Mesothelial cell of epicardium (in vitro differentiated cells): Measurements from ENCODE around the gene TRIM24. TPM values are rescaled to one million over a fixed set of nuclear protein-coding genes. Genes with fewer than 3 reads are reported as not detected.
A peak's percentile ranks its signal among the peaks of the same experiment; 100 is the strongest.
"Not testable (repeated sequence)": the region's sequence is repeated elsewhere in the genome, so short reads cannot be mapped to it uniquely, and the experiment has no call there.

Experiments used
- DNase-seq, 2 experiments: peaks; one replicate each; pipeline ENCODE4 v3.0.0; 2021; ENCODE audit warnings: low spot score in 2 of 2; ENCODE audit not compliant: unreplicated experiment in 2 of 2
- H3K27ac Mint-ChIP-seq: 2 replicates; pipeline ENCODE4 v1.8.0; 2021; ENCODE audit warnings: mixed read lengths
- H3K27me3 Mint-ChIP-seq: 2 replicates; pipeline ENCODE4 v1.8.0; 2021; ENCODE audit warnings: low read depth, mixed read lengths
- H3K36me3 Mint-ChIP-seq: 2 replicates; pipeline ENCODE4 v1.8.0; 2021; ENCODE audit warnings: mixed read lengths
- H3K4me1 Mint-ChIP-seq: 2 replicates; pipeline ENCODE4 v1.8.0; 2021; ENCODE audit warnings: mixed read lengths
- H3K4me3 Mint-ChIP-seq: 2 replicates; pipeline ENCODE4 v1.8.0; 2021; ENCODE audit warnings: mild to moderate bottlenecking, moderate library complexity, mixed read lengths
- H3K9me3 Mint-ChIP-seq: 2 replicates; pipeline ENCODE4 v1.8.0; 2021; ENCODE audit warnings: mixed read lengths
- total RNA-seq: library from RNA; stranded (reverse); gene quantifications from 3 replicates; pipeline ENCODE4 v1.2.1, GENCODE V29; 2021
- TF ChIP-seq, protein P1 (sequence below): fragments of 200-600 bp; sonication (generic); IDR thresholded peaks from one replicate; pipeline ENCODE4 v1.5.0; 2021; ENCODE audit warnings: antibody characterized with exemption; ENCODE audit not compliant: unreplicated experiment

Gene TRIM24
- total RNA-seq, 1 donor from 2014 or later: 86.6 TPM

DNA sequence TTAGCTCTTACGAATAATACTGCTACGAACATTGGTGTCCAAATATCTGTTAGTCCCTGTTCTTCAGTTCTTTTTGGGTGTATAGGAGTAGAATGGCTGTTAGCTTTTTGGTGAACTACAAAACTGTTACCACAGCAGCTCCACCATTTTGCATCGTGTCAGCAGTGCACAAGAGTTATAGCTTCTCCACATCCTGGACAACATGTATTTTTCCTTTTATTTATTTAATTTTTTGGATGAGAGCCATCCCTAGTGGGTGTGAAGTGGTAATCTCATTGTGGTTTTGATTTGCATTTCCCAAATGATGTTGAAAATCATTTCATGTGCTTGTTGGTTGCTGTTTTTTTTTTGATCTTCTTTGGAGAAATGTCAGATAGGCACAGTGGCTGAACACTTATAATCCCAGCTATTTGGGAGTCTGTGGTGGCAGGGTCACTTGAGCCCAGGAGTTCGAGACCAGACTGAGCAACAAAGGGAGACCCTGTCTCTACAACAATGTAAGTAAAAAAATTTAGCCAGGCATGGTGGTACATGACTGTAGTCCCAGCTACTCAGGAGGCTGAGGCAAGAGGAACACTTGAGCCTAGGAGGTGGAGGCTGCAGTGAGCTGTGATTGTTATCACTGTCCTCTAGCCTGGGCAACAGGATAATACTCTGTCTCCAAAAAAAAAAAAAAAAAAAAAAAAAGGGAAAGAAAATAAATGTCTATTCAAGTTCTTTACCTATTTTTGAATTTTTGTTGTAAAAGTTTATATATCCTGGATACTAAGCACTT, 31.7 kb downstream of the TRIM24 start:
- peak overlapping the region; percentile 7 for H3K27ac Mint-ChIP-seq

DNA sequence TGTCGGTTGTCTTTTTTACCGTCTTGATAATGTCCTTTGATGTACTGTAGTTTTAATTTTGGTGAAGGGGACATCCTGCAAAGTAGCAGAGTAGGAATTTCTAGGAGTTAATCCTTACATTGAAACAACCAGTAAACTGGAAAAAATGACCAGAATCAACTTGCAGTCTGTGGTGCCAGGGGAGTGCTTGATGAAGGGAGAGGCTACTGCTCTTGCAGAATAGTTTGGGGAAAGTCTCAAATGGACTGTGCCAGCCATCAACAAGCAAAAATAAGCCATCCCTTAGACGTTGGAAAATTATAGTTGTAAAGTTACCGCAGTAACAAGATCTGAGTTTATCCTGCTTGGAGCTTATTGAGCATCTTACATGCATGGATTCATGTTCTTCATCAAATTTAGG, 32.4 kb downstream of the TRIM24 start:
- Mint-ChIP-seq H3K4me1 (peaks cover 15% of the 10 kb centered on the region), H3K36me3 (peaks cover 57% of the 10 kb centered on the region), H3K9me3 (peaks cover 34% of the 10 kb centered on the region), H3K27ac (peak overlapping the region; percentile 7), H3K27me3 (no peaks in the 10 kb centered on the region), H3K4me3 (no peak overlapping the region)
- TF ChIP-seq, protein P1, sequence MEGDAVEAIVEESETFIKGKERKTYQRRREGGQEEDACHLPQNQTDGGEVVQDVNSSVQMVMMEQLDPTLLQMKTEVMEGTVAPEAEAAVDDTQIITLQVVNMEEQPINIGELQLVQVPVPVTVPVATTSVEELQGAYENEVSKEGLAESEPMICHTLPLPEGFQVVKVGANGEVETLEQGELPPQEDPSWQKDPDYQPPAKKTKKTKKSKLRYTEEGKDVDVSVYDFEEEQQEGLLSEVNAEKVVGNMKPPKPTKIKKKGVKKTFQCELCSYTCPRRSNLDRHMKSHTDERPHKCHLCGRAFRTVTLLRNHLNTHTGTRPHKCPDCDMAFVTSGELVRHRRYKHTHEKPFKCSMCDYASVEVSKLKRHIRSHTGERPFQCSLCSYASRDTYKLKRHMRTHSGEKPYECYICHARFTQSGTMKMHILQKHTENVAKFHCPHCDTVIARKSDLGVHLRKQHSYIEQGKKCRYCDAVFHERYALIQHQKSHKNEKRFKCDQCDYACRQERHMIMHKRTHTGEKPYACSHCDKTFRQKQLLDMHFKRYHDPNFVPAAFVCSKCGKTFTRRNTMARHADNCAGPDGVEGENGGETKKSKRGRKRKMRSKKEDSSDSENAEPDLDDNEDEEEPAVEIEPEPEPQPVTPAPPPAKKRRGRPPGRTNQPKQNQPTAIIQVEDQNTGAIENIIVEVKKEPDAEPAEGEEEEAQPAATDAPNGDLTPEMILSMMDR: no peak
- DNase-seq: no peak

More for the DNA sequence above, 31.7 kb downstream of the TRIM24 start:
- Mint-ChIP-seq H3K36me3 (peaks cover 57% of the 10 kb centered on the region), H3K9me3 (peaks cover 32% of the 10 kb centered on the region), H3K27me3 (no peaks in the 10 kb centered on the region), H3K4me3 (no peak overlapping the region), H3K4me1 (peaks cover 15% of the 10 kb centered on the region)
- TF ChIP-seq, protein P1: no peak
- DNase-seq: no peak

DNA sequence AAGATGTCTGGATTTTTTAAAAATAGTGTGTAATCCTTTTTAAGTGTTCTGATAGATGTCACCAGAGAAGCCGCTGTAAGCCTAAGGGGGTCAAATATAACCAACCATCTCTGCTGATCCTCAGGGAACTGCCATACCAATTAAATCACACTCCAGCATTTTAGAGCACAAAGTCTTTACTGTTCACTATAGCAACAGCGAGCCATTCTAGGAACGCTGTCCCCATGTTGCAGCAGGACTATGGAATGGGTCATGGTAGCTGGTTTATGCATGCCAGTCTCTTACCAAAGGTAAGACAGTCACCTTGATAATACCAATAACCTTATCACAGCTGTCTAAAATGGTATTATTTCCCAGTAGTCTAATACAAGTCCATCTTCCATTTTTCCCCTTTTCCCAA, 33.5 kb downstream of the TRIM24 start:
- DNase-seq: no peak
- Mint-ChIP-seq H3K36me3 (peaks cover 48% of the 10 kb centered on the region), H3K4me1 (peaks cover 15% of the 10 kb centered on the region), H3K4me3 (no peak overlapping the region), H3K27me3 (no peaks in the 10 kb centered on the region), H3K9me3 (peaks cover 24% of the 10 kb centered on the region), H3K27ac (peak overlapping the region; percentile 79)
- TF ChIP-seq, protein P1: no peak

DNA sequence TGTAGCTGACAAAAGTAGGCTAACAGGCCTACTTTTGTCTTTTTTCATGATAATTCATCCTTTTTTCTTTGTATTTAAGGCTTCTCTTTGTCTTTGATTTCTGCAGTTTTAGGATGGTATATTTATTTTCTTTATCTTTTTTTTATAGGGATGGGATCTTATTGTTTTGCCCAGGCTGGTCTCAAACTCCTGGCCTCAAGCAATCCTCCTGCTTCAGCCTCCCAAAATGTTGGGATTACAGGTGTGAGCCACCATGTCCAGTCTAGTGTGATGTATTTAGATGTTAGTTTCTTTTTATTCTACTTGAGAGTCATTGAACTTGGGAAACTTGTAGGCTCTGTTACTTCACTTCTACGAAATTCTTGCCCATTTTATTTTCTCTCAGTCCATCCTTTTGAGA, 35.4 kb downstream of the TRIM24 start:
- Mint-ChIP-seq H3K9me3 (peaks cover 9% of the 10 kb centered on the region), H3K27me3 (no peaks in the 10 kb centered on the region), H3K36me3 (peaks cover 45% of the 10 kb centered on the region), H3K27ac (peak overlapping the region; percentile 59), H3K4me3 (no peak overlapping the region), H3K4me1 (peaks cover 15% of the 10 kb centered on the region)
- DNase-seq: no peak
- TF ChIP-seq, protein P1: no peak

DNA sequence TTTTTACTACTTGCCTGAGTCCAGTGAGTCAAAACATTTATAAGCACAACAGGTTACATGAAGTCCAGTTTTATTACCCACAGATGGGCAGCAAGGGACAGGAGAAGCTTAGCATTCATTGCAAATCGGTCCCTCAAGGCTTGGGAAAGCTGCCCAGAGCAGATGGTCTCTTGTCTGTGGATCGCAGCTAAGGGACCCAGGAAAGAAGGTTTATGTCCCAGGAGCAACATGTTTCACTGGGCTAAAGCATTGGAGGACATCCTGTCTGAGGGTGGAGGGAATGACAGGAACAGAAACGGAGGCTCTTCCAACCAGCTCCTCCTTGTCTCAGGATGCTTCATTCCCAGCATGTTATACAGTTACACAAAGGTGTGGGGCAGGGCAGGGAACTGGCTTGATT, 39.3 kb downstream of the TRIM24 start:
- Mint-ChIP-seq H3K4me1 (peaks cover 14% of the 10 kb centered on the region), H3K9me3 (peaks cover 4% of the 10 kb centered on the region), H3K27me3 (no peaks in the 10 kb centered on the region), H3K27ac (no peak overlapping the region), H3K4me3 (no peak overlapping the region), H3K36me3 (peaks cover 35% of the 10 kb centered on the region)
- TF ChIP-seq, protein P1: no peak
- no peak for DNase-seq

DNA sequence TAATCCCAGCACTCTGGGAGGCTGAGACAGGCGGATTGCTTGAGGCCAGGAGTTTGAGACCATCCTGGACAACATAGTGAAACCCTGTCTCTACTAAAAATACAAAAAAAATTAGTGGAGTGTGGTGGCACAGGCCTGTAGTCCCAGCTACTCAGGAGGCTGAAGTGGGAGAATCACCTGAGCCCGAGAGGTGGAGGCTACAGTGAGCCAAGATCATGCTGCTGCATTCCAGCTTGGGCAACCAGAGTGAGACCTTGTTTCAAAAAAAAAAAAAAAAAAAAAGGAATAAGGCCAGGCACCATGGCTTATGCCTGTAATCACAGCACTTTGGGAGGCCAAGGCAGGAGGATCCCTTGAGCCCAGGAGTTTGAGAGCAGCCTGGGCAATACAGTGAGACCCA, 40.2 kb downstream of the TRIM24 start:
- not testable (repeated sequence) for DNase-seq, H3K4me3 Mint-ChIP-seq, H3K9me3 Mint-ChIP-seq, H3K27me3 Mint-ChIP-seq
- peak overlapping the region; percentile 1 for H3K27ac Mint-ChIP-seq
- H3K36me3 Mint-ChIP-seq: peaks cover 41% of the 10 kb centered on the region
- H3K4me1 Mint-ChIP-seq: peaks cover 16% of the 10 kb centered on the region
